Mesothelial cell of epicardium (in vitro differentiated cells): ENCODE data around the gene MN1. TPM values are rescaled to one million over a fixed set of nuclear protein-coding genes. Genes with fewer than 3 reads are reported as not detected.
A peak's percentile ranks its signal among the peaks of the same experiment; 100 is the strongest.

Experiments
- DNase-seq, 2 experiments: peaks; one replicate each; pipeline ENCODE4 v3.0.0; 2021; ENCODE audit warnings: low spot score in 2 of 2; ENCODE audit not compliant: unreplicated experiment in 2 of 2
- H3K27ac Mint-ChIP-seq: 2 replicates; pipeline ENCODE4 v1.8.0; 2021; ENCODE audit warnings: mixed read lengths
- H3K27me3 Mint-ChIP-seq: 2 replicates; pipeline ENCODE4 v1.8.0; 2021; ENCODE audit warnings: low read depth, mixed read lengths
- H3K36me3 Mint-ChIP-seq: 2 replicates; pipeline ENCODE4 v1.8.0; 2021; ENCODE audit warnings: mixed read lengths
- H3K4me1 Mint-ChIP-seq: 2 replicates; pipeline ENCODE4 v1.8.0; 2021; ENCODE audit warnings: mixed read lengths
- H3K4me3 Mint-ChIP-seq: 2 replicates; pipeline ENCODE4 v1.8.0; 2021; ENCODE audit warnings: mild to moderate bottlenecking, moderate library complexity, mixed read lengths
- H3K9me3 Mint-ChIP-seq: 2 replicates; pipeline ENCODE4 v1.8.0; 2021; ENCODE audit warnings: mixed read lengths
- CTCF ChIP-seq: fragments of 200-600 bp; sonication (generic); IDR thresholded peaks from one replicate; pipeline ENCODE4 v1.5.0; 2021; ENCODE audit warnings: antibody characterized with exemption; ENCODE audit not compliant: unreplicated experiment
- total RNA-seq: library from RNA; stranded (reverse); gene quantifications from 3 replicates; pipeline ENCODE4 v1.2.1, GENCODE V29; 2021

The MN1 gene
- total RNA-seq, 1 donor from 2014 or later = 47.8 TPM

- Mint-ChIP-seq H3K4me1 (peaks cover 12% of the 10 kb centered on the region), H3K27ac (no peak overlapping the region), H3K36me3 (no peaks in the 10 kb centered on the region)
These were observed 13.4 kb upstream of the MN1 start for GRCh38 chr22:27814993-27815392.

GRCh38 chr22:27811778-27812177, 10.2 kb upstream of the MN1 start:
- no peak for TF ChIP-seq CTCF
- no peaks in the 10 kb centered on the region for H3K9me3 Mint-ChIP-seq
- H3K27me3 Mint-ChIP-seq = peaks cover 10% of the 10 kb centered on the region
- DNase-seq = no peak
- H3K4me3 Mint-ChIP-seq = no peak overlapping the region
- H3K27ac Mint-ChIP-seq = no peak overlapping the region
- no peaks in the 10 kb centered on the region for H3K36me3 Mint-ChIP-seq
- H3K4me1 Mint-ChIP-seq = peaks cover 27% of the 10 kb centered on the region

More at GRCh38 chr22:27814993-27815392, 13.4 kb upstream of the MN1 start:
- Mint-ChIP-seq H3K4me3 (no peak overlapping the region), H3K9me3 (no peaks in the 10 kb centered on the region), H3K27me3 (peaks cover 2% of the 10 kb centered on the region)
- no peak for DNase-seq
- no peak for TF ChIP-seq CTCF

- no peaks in the 10 kb centered on the region for H3K36me3 Mint-ChIP-seq
- no peak for TF ChIP-seq CTCF
These were observed 9.1 kb upstream of the MN1 start for GRCh38 chr22:27810609-27811151.

GRCh38 chr22:27809700-27810608, 8.4 kb upstream of the MN1 start:
- Mint-ChIP-seq H3K9me3 (no peaks in the 10 kb centered on the region), H3K27me3 (peaks cover 15% of the 10 kb centered on the region), H3K4me1 (peaks cover 32% of the 10 kb centered on the region), H3K36me3 (no peaks in the 10 kb centered on the region), H3K4me3 (no peak overlapping the region), H3K27ac (no peak overlapping the region)
- DNase-seq = no peak
- no peak for TF ChIP-seq CTCF

More at GRCh38 chr22:27810609-27811151, 9.1 kb upstream of the MN1 start:
- no peaks in the 10 kb centered on the region for H3K9me3 Mint-ChIP-seq
- H3K27ac Mint-ChIP-seq = peak overlapping the region; percentile 25
- peak overlapping the region; percentile 15 for H3K4me3 Mint-ChIP-seq
- DNase-seq = no peak
- peaks cover 10% of the 10 kb centered on the region for H3K27me3 Mint-ChIP-seq
- H3K4me1 Mint-ChIP-seq = peaks cover 27% of the 10 kb centered on the region

- Mint-ChIP-seq H3K27me3 (peaks cover 19% of the 10 kb centered on the region), H3K4me3 (no peak overlapping the region), H3K9me3 (no peaks in the 10 kb centered on the region), H3K4me1 (peaks cover 39% of the 10 kb centered on the region), H3K36me3 (no peaks in the 10 kb centered on the region), H3K27ac (no peak overlapping the region)
- TF ChIP-seq CTCF = no peak
- no peak for DNase-seq
These were observed 7.7 kb upstream of the MN1 start for GRCh38 chr22:27809226-27809603.
